ENCODE measurements around the gene ZEB2. TPM values are rescaled to one million over a fixed set of nuclear protein-coding genes. Genes with fewer than 3 reads are reported as not detected.

ZEB2 gene
- total and polyA plus RNA-seq, 2 of the 8 experiments (the other 6 are each of a cell fraction or from before 2014, with no cell fraction given), result 0.38 TPM; not detected in 1

DNA sequence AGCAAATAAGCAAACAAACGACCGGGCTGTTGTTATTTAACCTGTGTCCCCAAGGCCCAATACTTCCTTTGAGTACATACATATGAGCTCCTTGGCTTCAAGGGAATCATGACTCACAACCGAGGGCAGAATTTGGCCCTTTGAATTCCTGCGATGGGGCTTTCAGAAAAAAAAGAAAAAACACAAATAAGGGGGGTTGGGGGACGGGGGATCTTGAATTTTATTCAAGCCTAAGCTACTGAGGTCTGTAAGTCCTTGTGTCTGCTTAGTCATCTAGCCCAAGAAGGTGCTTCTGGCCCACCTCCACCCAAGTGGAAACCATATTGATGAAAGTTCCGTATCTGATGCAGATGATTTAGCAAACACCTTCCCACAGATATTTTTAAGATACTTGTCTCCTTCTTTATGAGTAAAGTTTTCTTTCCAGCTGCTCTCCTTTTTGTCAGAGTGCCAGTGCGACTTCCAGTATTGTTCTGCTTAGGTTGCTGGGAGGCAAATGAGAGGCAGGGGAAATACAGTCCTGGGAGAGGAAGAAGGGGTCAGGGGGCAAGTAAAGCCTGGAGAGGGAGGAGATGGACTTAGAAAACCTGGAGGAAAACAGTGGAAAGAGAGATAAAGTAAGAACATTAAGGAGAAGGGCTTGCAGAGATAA is 169.6 kb downstream of the ZEB2 start:
- WGBS, 2 experiments (ENCODE audit: extremely low coverage in 1 of 2, insufficient coverage in 1 of 2, insufficient read length in 1 of 2, insufficient replicate concordance in 2 of 2, low coverage in 1 of 2, low lambda C conversion rate in 2 of 2, missing lambda C conversion rate in 1 of 2), result 37% methylated on average over 7 of the region's 7 CpGs; no CpG with 5 or more reads in 1 of the 2 experiments
- H4K5ac ChIP-seq (ENCODE audit: insufficient read length, low read depth, low read length), result no peak overlapping the region
- no peak overlapping the region for H3K14ac ChIP-seq (ENCODE audit: insufficient read length)
- no peak overlapping the region for H3K4me3 ChIP-seq (ENCODE audit: extremely low read depth in 1 of 4, insufficient read depth in 2 of 4, low read depth in 3 of 4, low read length in 4 of 4)
- H3K18ac ChIP-seq (ENCODE audit: extremely low read depth, low read length), result no peak overlapping the region
- H4K91ac ChIP-seq (replicated peaks; ENCODE audit: insufficient read length, low read length), result no peak overlapping the region
- H2AFZ ChIP-seq (ENCODE audit: low read length), result no peak overlapping the region
- no peak overlapping the region for H3K27ac ChIP-seq (ENCODE audit: low read depth, low read length)
- peak in 1 of 2 experiments; percentile 79 for DNase-seq (ENCODE audit: low read depth in 1 of 2, low spot score in 2 of 2)
- ChIA-PET POLR2A (ENCODE audit: partially characterized antibody) (no interaction called here), CTCF (ENCODE audit: partially characterized antibody) (interaction anchor here (1.8 kb wide), 1 partner anchor 11 kb away, joined by 6 read pairs; no protein-coding TSS in a partner anchor)
- TF ChIP-seq SUZ12 (IDR thresholded peaks at IDR 0.05; ENCODE audit: low read length), result no peak
- peak; percentile 21 for TF ChIP-seq NANOG (IDR thresholded peaks at IDR 0.05; ENCODE audit: insufficient read depth, low read depth, low read length, poor library complexity, severe bottlenecking)
- 0 out of 2 replicates have a peak, but pooled peaks have one; percentile 25 for TF ChIP-seq TEAD4 (IDR thresholded peaks at IDR 0.05; ENCODE audit: low read depth, low read length)
- TF ChIP-seq MAFK (IDR thresholded peaks at IDR 0.05; ENCODE audit: low read depth, low read length), result 0 out of 2 replicates have a peak, but pooled peaks have one; percentile 22
- TF ChIP-seq JUND (IDR thresholded peaks at IDR 0.05; ENCODE audit: low read length), result peak; percentile 75
- H3K4ac ChIP-seq (replicated peaks; ENCODE audit: insufficient read length, low read depth, low read length), result no peak overlapping the region
- H3K79me2 ChIP-seq (ENCODE audit: control insufficient read depth in 1 of 2, insufficient read depth in 2 of 2, low read length in 2 of 2), result no peaks in the 10 kb centered on the region
- no peaks in the 10 kb centered on the region for H3K79me1 ChIP-seq (ENCODE audit: low read depth, low read length)
- no peak overlapping the region for H3K23ac ChIP-seq (ENCODE audit: insufficient read length)
- no peak overlapping the region for H2AK5ac ChIP-seq (ENCODE audit: low read depth, low read length)
- no peak overlapping the region for H2BK12ac ChIP-seq (ENCODE audit: low read depth, low read length)
- H3K36me3 ChIP-seq (ENCODE audit: control insufficient read depth in 2 of 4, insufficient read depth in 4 of 4, low read length in 3 of 4), result no peaks in the 10 kb centered on the region
- H4K8ac ChIP-seq (ENCODE audit: extremely low read depth, insufficient read depth, low read length), result no peak overlapping the region
- H3K4me2 ChIP-seq (ENCODE audit: insufficient read depth in 1 of 2, low read depth in 2 of 2, low read length in 2 of 2), result no peak overlapping the region
- peaks cover 1 to 16% (median 13%) of the 10 kb centered on the region in 4 experiments; a peak in 5 of 7 replicates for H3K4me1 ChIP-seq (replicated peaks in 1 of 4; ENCODE audit: control insufficient read depth in 3 of 4, insufficient read depth in 4 of 4, low read length in 3 of 4)
- H2BK120ac ChIP-seq (replicated peaks; ENCODE audit: low read depth, low read length), result no peak overlapping the region
- H2BK15ac ChIP-seq (ENCODE audit: low read length), result no peak overlapping the region
- no peak overlapping the region for H3K56ac ChIP-seq (replicated peaks; ENCODE audit: insufficient read length, low read depth, low read length)
- no peaks in the 10 kb centered on the region for H3K23me2 ChIP-seq (ENCODE audit: low read depth, low read length)
- peaks cover 0 to 2% (median 0%) of the 10 kb centered on the region in 4 experiments; a peak in 1 of 7 replicates for H3K27me3 ChIP-seq (replicated peaks in 1 of 4; ENCODE audit: control insufficient read depth in 3 of 4, extremely low read depth in 1 of 4, insufficient read depth in 3 of 4, low read length in 3 of 4)
- no peak overlapping the region for H2BK20ac ChIP-seq (ENCODE audit: low read length)
- no peak overlapping the region for H3K9ac ChIP-seq (replicated peaks in 1 of 4; ENCODE audit: extremely low read depth in 1 of 4, low read depth in 3 of 4, low read length in 3 of 4)
- no peaks in the 10 kb centered on the region for H3K9me3 ChIP-seq (ENCODE audit: insufficient read depth in 2 of 2, low read depth in 1 of 2, low read length in 1 of 2)
- H4K20me1 ChIP-seq (replicated peaks in 1 of 2; ENCODE audit: control insufficient read depth in 1 of 2, insufficient read depth in 2 of 2, low read length in 2 of 2), result no peaks in the 10 kb centered on the region
- peak; percentile 32 for FAIRE-seq
- no peak overlapping the region for H2BK5ac ChIP-seq (ENCODE audit: low read depth, low read length)
